Body of pancreas (tissue), 4 donors: ENCODE results near the gene NHERF2. TPM values are rescaled to one million over a fixed set of nuclear protein-coding genes. Genes with fewer than 3 reads are reported as not detected.

ENCODE experiments used
- ATAC-seq: fragments of 150-250 bp; one replicate; pipeline ENCODE4 v1.9.1; 2016
- DNase-seq, 4 donors: peaks; one replicate each; pipeline ENCODE4 v3.0.0-alpha.2; 2019
- H3K27ac ChIP-seq, 4 donors: fragments of 200-600 bp; sonication (generic); 1 replicate in 3 of 4; 2 replicates in 1 of 4; pipeline versions ENCODE4 v1.5.1 to v1.6.1; 2016 to 2019; ENCODE audit warnings: mild to moderate bottlenecking in 1 of 4, mixed read lengths in 1 of 4, moderate library complexity in 1 of 4
- H3K27me3 ChIP-seq, 2 donors: fragments of 200-600 bp; sonication (generic); one replicate each; pipeline ENCODE4 v1.6.0; 2016; ENCODE audit warnings: mild to moderate bottlenecking in 1 of 2
- H3K36me3 ChIP-seq, 2 donors: fragments of 200-600 bp; sonication (generic); replicated peaks in 1 of 2; 2 replicates each; pipeline ENCODE4 v1.5.1; 2016; ENCODE audit warnings: low read depth in 2 of 2; ENCODE audit not compliant: insufficient read depth in 1 of 2
- H3K4me1 ChIP-seq: fragments of 200-600 bp; sonication (generic); one replicate; pipeline ENCODE4 v1.6.0; 2016
- H3K4me3 ChIP-seq, 2 donors: fragments of 200-600 bp; sonication (generic); 1 replicate in 1 of 2; 2 replicates in 1 of 2; pipeline ENCODE4 v1.5.1; 2016 to 2019
- H3K9me3 ChIP-seq, 3 donors: fragments of 200-600 bp; sonication (generic); 1 replicate in 2 of 3; 2 replicates in 1 of 3; pipeline ENCODE4 v1.5.1; 2016
- CTCF ChIP-seq, 7 experiments: fragments of 450-650 bp in 4 of 7; fragments of 200-600 bp in 3 of 7; sonication (generic) in 3 of 7; IDR thresholded peaks; one replicate each; pipeline ENCODE4 v1.5.1; 2016 to 2019; ENCODE audit warnings: antibody characterized with exemption in 7 of 7
- POLR2A ChIP-seq, 3 donors: fragments of 450-650 bp; IDR thresholded peaks; one replicate each; pipeline ENCODE4 v1.6.1; 2016; ENCODE audit warnings: antibody characterized with exemption in 3 of 3, mild to moderate bottlenecking in 2 of 3
- WGBS, 2 donors: methylation state at CpG; one replicate each; pipeline ENCODE4 v1.1.5; 2017; 5-methylcytosine and 5-hydroxymethylcytosine counted together
- intact Hi-C: fragments of 100-400 bp; cut with DNase I; formaldehyde crosslinking; loops from one replicate; pipeline ENCODE4 v1.15.1; 2023
- small RNA-seq: library from RNA; depleted of rRNA; stranded (forward); fragments of <200 nt; gene quantifications from one replicate; pipeline ENCODE3, GENCODE V24; 2016
- total RNA-seq, 2 donors: library from RNA; depleted of rRNA; stranded (reverse); fragments of >200 nt; gene quantifications; one replicate each; pipeline ENCODE4 v1.1.0, GENCODE V29; 2016

The NHERF2 gene
- total RNA-seq, 2 donors from 2014 or later, result 32.7 to 87.3 TPM

- no peaks in the 10 kb centered on the region for H3K9me3 ChIP-seq
- WGBS, 2 donors, result 90 to 96% methylated on average over 7 to 26 of the region's 30 CpGs
- intact Hi-C loops, result loop anchor here (10.0 kb wide), 1 partner anchor 62 kb away; the partner anchor contains the start of gene NHERF2
- no peaks in the 10 kb centered on the region for H3K27me3 ChIP-seq
- H3K4me1 ChIP-seq, result peaks cover 40% of the 10 kb centered on the region
- TF ChIP-seq POLR2A (IDR thresholded peaks at IDR 0.05), result no peak
- no peak for TF ChIP-seq CTCF (IDR thresholded peaks at IDR 0.05)
- H3K4me3 ChIP-seq, result no peak overlapping the region
- peaks cover 4 to 10% of the 10 kb centered on the region in 2 donors for H3K36me3 ChIP-seq
- no peak for DNase-seq
- H3K27ac ChIP-seq, result no peak overlapping the region
- ATAC-seq, result no peak
These were observed 60.4 kb downstream of the NHERF2 start for GRCh38 chr16:2086812-2087747.

GRCh38 chr16:2087748-2088631, 61.3 kb downstream of the NHERF2 start:
- ATAC-seq, result no peak
- Histone ChIP-seq H3K9me3 (no peaks in the 10 kb centered on the region), H3K4me1 (peaks cover 33% of the 10 kb centered on the region), H3K27me3 (no peaks in the 10 kb centered on the region), H3K36me3 (peaks cover 4 to 10% of the 10 kb centered on the region in 2 donors), H3K27ac (no peak overlapping the region), H3K4me3 (no peak overlapping the region)
- DNase-seq, result no peak
- WGBS, 2 donors, result 90 to 91% methylated on average over 12 to 32 of the region's 41 CpGs
- intact Hi-C loops, result loop anchor here (10.0 kb wide), 1 partner anchor 63 kb away; the partner anchor contains the start of gene NHERF2
- TF ChIP-seq POLR2A (IDR thresholded peaks at IDR 0.05), result no peak
- TF ChIP-seq CTCF (IDR thresholded peaks at IDR 0.05), result no peak

Small RNAs within 50 kb of the gene (small RNA-seq; reads per million reads assigned to genes)
- not detected for gene RN7SL219P

Other genes with a start within 250 kb of the NHERF2 start
- 10 to 100 TPM; 95.9 to 97.8 TPM for gene SPSB3, start 244.3 kb upstream of the NHERF2 start, total RNA-seq
- 10 to 100 TPM; 61.0 to 72.6 TPM for gene NUBP2, start 243.9 kb upstream of the NHERF2 start, total RNA-seq
- 1 to 10 TPM; 5.2 to 9.2 TPM for gene IGFALS, start 233.2 kb upstream of the NHERF2 start, total RNA-seq
- gene HAGH, start 200.1 kb upstream of the NHERF2 start, total RNA-seq, result 10 to 100 TPM; 45.7 to 46.5 TPM
- gene FAHD1, start 199.7 kb upstream of the NHERF2 start, total RNA-seq, result 10 to 100 TPM; 32.6 to 50.8 TPM
- under 1 TPM in 1 of 2 donors, not detected in 1; 0.26 TPM for gene MEIOB, start 154.7 kb upstream of the NHERF2 start, total RNA-seq
- not detected for gene HS3ST6, start 108.5 kb upstream of the NHERF2 start, total RNA-seq
- gene MSRB1, start 83.7 kb upstream of the NHERF2 start, total RNA-seq, result 10 to 100 TPM; 36.8 to 38.6 TPM
- 10 to 100 TPM in 1 of 2 donors, not detected in 1; 16.5 TPM for gene RPL3L, start 72.2 kb upstream of the NHERF2 start, total RNA-seq
- 10 to 100 TPM; 39.2 to 86.1 TPM for gene NDUFB10, start 67.4 kb upstream of the NHERF2 start, total RNA-seq
- 1,000 to 10,000 TPM; 2,300 to 2,472 TPM for gene RPS2, start 62.1 kb upstream of the NHERF2 start, total RNA-seq
- not detected for gene RNF151, start 60.0 kb upstream of the NHERF2 start, total RNA-seq
- 10 to 100 TPM; 38.9 to 40.7 TPM for gene TBL3, start 54.8 kb upstream of the NHERF2 start, total RNA-seq
- gene NOXO1, start 45.4 kb upstream of the NHERF2 start, total RNA-seq, result not detected
- gene GFER, start 42.7 kb upstream of the NHERF2 start, total RNA-seq, result 10 to 100 TPM; 13.2 to 35.9 TPM
- 1 to 10 TPM in 1 of 2 donors, under 1 TPM in 1; 0.33 to 1.6 TPM for gene SYNGR3, start 36.9 kb upstream of the NHERF2 start, total RNA-seq
- 10 to 100 TPM; 41.0 to 55.4 TPM for gene ZNF598, start 17.1 kb upstream of the NHERF2 start, total RNA-seq
- not detected for gene NPW, start 7.1 kb upstream of the NHERF2 start, total RNA-seq
- 10 to 100 TPM; 15.2 to 19.7 TPM for gene NTHL1, start 20.9 kb downstream of the NHERF2 start, total RNA-seq
- gene TSC2, start 21.1 kb downstream of the NHERF2 start, total RNA-seq, result 100 to 1,000 TPM in 1 of 2 donors, 10 to 100 TPM in 1; 73.9 to 152 TPM
- gene PKD1, start 109.0 kb downstream of the NHERF2 start, total RNA-seq, result 100 to 1,000 TPM in 1 of 2 donors, 10 to 100 TPM in 1; 78.9 to 237 TPM
- 10 to 100 TPM; 25.4 to 28.8 TPM for gene RAB26, start 121.7 kb downstream of the NHERF2 start, total RNA-seq
- gene TRAF7, start 128.9 kb downstream of the NHERF2 start, total RNA-seq, result 10 to 100 TPM; 22.7 to 29.3 TPM
- under 1 TPM; 0.66 to 0.78 TPM for gene CASKIN1, start 169.7 kb downstream of the NHERF2 start, total RNA-seq
- 10 to 100 TPM; 32.4 to 59.0 TPM for gene MLST8, start 178.6 kb downstream of the NHERF2 start, total RNA-seq
- gene BRICD5, start 184.0 kb downstream of the NHERF2 start, total RNA-seq, result 1 to 10 TPM; 1.8 to 3.3 TPM
- gene PGP, start 187.9 kb downstream of the NHERF2 start, total RNA-seq, result 10 to 100 TPM in 1 of 2 donors, 1 to 10 TPM in 1; 7.8 to 15.8 TPM
- gene E4F1, start 196.7 kb downstream of the NHERF2 start, total RNA-seq, result 10 to 100 TPM; 22.3 to 48.1 TPM
- gene DNASE1L2, start 209.5 kb downstream of the NHERF2 start, total RNA-seq, result 1 to 10 TPM in 1 of 2 donors, not detected in 1; 1.3 TPM
- 100 to 1,000 TPM in 1 of 2 donors, 10 to 100 TPM in 1; 58.9 to 102 TPM for gene ECI1, start 224.7 kb downstream of the NHERF2 start, total RNA-seq
- 10 to 100 TPM; 48.5 to 61.6 TPM for gene RNPS1, start 241.2 kb downstream of the NHERF2 start, total RNA-seq